B cell (primary cell): ENCODE measurements around the gene GNLY. TPM values are rescaled to one million over a fixed set of nuclear protein-coding genes. Genes with fewer than 3 reads are reported as not detected.

ENCODE experiments used
- ATAC-seq: fragments of 200-7000 bp; cut with Tn5 transposase; one replicate; pipeline ENCODE4 v1.10.0; 2021; ENCODE audit warnings: low read depth, mild to moderate bottlenecking, moderate number of reproducible peaks, moderate library complexity
- CTCF ChIA-PET: fragments of 350-600 bp; sonication (Branson Sonifier 250); formaldehyde crosslinking; loops from one replicate; lab custom pipeline; 2021; ENCODE audit warnings: antibody characterized with exemption, inconsistent platforms; lab: Charles Lee
- POLR2A ChIA-PET: fragments of 350-600 bp; sonication (Branson Sonifier 250); formaldehyde crosslinking; loops from one replicate; lab custom pipeline; 2021; ENCODE audit warnings: antibody characterized with exemption; lab: Charles Lee
- DNase-seq: peaks from one replicate; pipeline ENCODE4 v3.0.0; 2013
- H2AFZ ChIP-seq: 2 replicates; pipeline ENCODE4 v1.6.1; 2012; ENCODE audit warnings: mild to moderate bottlenecking, low read depth, low read length; ENCODE audit not compliant: insufficient read depth, poor library complexity, severe bottlenecking
- H3K27ac ChIP-seq, 2 donors: 1 replicate in 1 of 2; 2 replicates in 1 of 2; pipeline ENCODE4 v1.5.1; 2012 to 2013; ENCODE audit warnings: low read length in 2 of 2, mild to moderate bottlenecking in 2 of 2, moderate library complexity in 1 of 2
- H3K27me3 ChIP-seq, 4 experiments: fragments of 200-600 bp in 1 of 4; sonication (generic) in 1 of 4; replicated peaks in 1 of 4; 1 replicate in 2 of 4; 2 replicates in 2 of 4; pipeline versions ENCODE4 v1.6.1 to v1.7.0; 2013 to 2016; ENCODE audit warnings: low read length in 3 of 4, mild to moderate bottlenecking in 2 of 4, mixed read lengths in 1 of 4, moderate library complexity in 1 of 4; ENCODE audit not compliant: insufficient read depth in 4 of 4, control insufficient read depth in 3 of 4; ENCODE audit errors: control extremely low read depth in 1 of 4
- H3K36me3 ChIP-seq, 2 experiments: replicated peaks in 1 of 2; 1 replicate in 1 of 2; 2 replicates in 1 of 2; pipeline versions ENCODE4 v1.6.1 to v1.7.1; 2013; ENCODE audit warnings: low read length in 1 of 2; ENCODE audit not compliant: insufficient read depth in 2 of 2, control insufficient read depth in 1 of 2; ENCODE audit errors: control extremely low read depth in 1 of 2, extremely low read depth in 1 of 2
- H3K4me1 ChIP-seq, 2 donors: fragments of 200-600 bp in 1 of 2; sonication (generic) in 1 of 2; 1 replicate in 1 of 2; 2 replicates in 1 of 2; pipeline versions ENCODE4 v1.5.1 to v1.6.1; 2013 to 2017; ENCODE audit warnings: low read length in 2 of 2; ENCODE audit not compliant: control insufficient read depth in 2 of 2, insufficient read depth in 2 of 2
- H3K4me2 ChIP-seq: replicated peaks from 2 replicates; pipeline ENCODE3; 2012; ENCODE audit warnings: mild to moderate bottlenecking, low read depth, low read length; ENCODE audit not compliant: poor library complexity, severe bottlenecking
- H3K4me3 ChIP-seq, 5 experiments: fragments of 200-600 bp in 1 of 5; sonication (generic) in 1 of 5; 1 replicate in 3 of 5; 2 replicates in 2 of 5; pipeline versions ENCODE4 v1.5.1 to v1.7.0; 2011 to 2016; ENCODE audit warnings: low read length in 4 of 5, mild to moderate bottlenecking in 4 of 5, low read depth in 2 of 5, control low read depth in 1 of 5, moderate library complexity in 1 of 5; ENCODE audit not compliant: insufficient read depth in 1 of 5; ENCODE audit errors: control extremely low read depth in 1 of 5, extremely low read depth in 1 of 5
- H3K79me2 ChIP-seq: fragments of 200-600 bp; sonication (generic); one replicate; pipeline ENCODE4 v1.6.0; 2016; ENCODE audit warnings: low read length; ENCODE audit not compliant: control insufficient read depth, insufficient read depth
- H3K9ac ChIP-seq: fragments of 200-600 bp; sonication (generic); 2 replicates; pipeline ENCODE4 v1.6.1; 2017; ENCODE audit warnings: mild to moderate bottlenecking, low read length, moderate library complexity
- H3K9me3 ChIP-seq, 3 donors: one replicate each; pipeline versions ENCODE4 v1.6.1 to v1.7.1; 2013; ENCODE audit warnings: low read length in 2 of 3; ENCODE audit not compliant: control insufficient read depth in 2 of 3, insufficient read depth in 1 of 3; ENCODE audit errors: control extremely low read depth in 1 of 3
- H4K20me1 ChIP-seq: 2 replicates; pipeline ENCODE4 v1.6.0; 2012; ENCODE audit warnings: mild to moderate bottlenecking, low read length; ENCODE audit not compliant: insufficient read depth, control insufficient read depth, poor library complexity, severe bottlenecking
- H3K27ac Mint-ChIP-seq: one replicate; pipeline ENCODE4 v1.8.0; 2021; ENCODE audit warnings: mixed read lengths
- H3K27me3 Mint-ChIP-seq: one replicate; pipeline ENCODE4 v1.8.0; 2021; ENCODE audit warnings: mixed read lengths
- H3K4me1 Mint-ChIP-seq: one replicate; pipeline ENCODE4 v1.8.0; 2021; ENCODE audit warnings: mixed read lengths
- H3K4me3 Mint-ChIP-seq: one replicate; pipeline ENCODE4 v1.8.0; 2021; ENCODE audit warnings: mixed read lengths
- H3K9me3 Mint-ChIP-seq: one replicate; pipeline ENCODE4 v1.8.0; 2022; ENCODE audit warnings: mixed read lengths; ENCODE audit not compliant: insufficient read depth
- EZH2 ChIP-seq: IDR thresholded peaks from 2 replicates; pipeline ENCODE4 v1.6.1; 2012; ENCODE audit warnings: borderline replicate concordance, low read depth, mild to moderate bottlenecking, moderate library complexity, low read length; ENCODE audit not compliant: insufficient read depth, poor library complexity, severe bottlenecking
- WGBS: methylation state at CpG from one replicate; pipeline ENCODE4 v1.1.5; 2013; ENCODE audit warnings: missing lambda C conversion rate; ENCODE audit not compliant: insufficient coverage; 5-methylcytosine and 5-hydroxymethylcytosine counted together
- intact Hi-C: fragments of 100-400 bp; cut with micrococcal nuclease; formaldehyde crosslinking; loops from one replicate; pipeline ENCODE4 v1.10.0; 2022
- polyA plus RNA-seq: library from polyadenylated mRNA; depleted of rRNA; stranded (reverse); fragments of >200 nt; gene quantifications from 2 replicates; pipeline ENCODE4 v1.2.3, GENCODE V29; 2012
- total RNA-seq, 2 donors: library from RNA; stranded (reverse); fragments of 120-200 nt in 1 of 2; gene quantifications; 1 replicate in 1 of 2; 2 replicates in 1 of 2; pipeline versions ENCODE4 v1.2.3 to v1.2.4, GENCODE V29; 2013 to 2022
- TF ChIP-seq, protein P1 (sequence below): fragments of 200-600 bp; IDR thresholded peaks from one replicate; pipeline ENCODE4 v1.8.0; 2022; ENCODE audit warnings: antibody characterized with exemption, mild to moderate bottlenecking

GNLY gene
- total and polyA plus RNA-seq, 2 donors (not counting 1 experiment from before 2014, with no cell fraction given), result 3.9 to 4.2 TPM

DNA sequence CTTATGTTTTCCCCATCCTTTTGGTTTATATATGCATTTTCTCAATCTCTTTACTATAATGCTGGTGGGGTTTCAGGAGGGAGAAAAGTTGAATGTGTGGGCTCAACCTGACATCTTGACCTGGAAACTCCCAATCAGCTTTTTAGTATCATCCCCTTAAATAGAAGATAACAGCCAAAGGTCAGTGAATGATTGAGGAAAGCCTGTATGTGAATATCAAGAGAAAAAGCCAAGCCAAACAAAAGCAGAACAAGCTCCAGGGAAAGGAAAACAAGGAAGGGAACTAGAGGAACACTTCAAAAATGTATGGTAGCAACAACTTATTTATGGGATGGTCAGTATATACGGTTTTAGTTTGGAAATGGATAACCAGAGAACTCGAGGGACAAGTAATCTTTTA, 31.3 kb downstream of the GNLY start:
- H3K9me3 ChIP-seq, result no peaks in the 10 kb centered on the region
- no peak overlapping the region for H2AFZ ChIP-seq
- ATAC-seq (no peak), DNase-seq (no peak)
- H3K4me1 ChIP-seq, result peaks cover 3 to 7% of the 10 kb centered on the region in 2 donors
- H3K4me3 Mint-ChIP-seq, result no peak overlapping the region
- H3K27me3 Mint-ChIP-seq, result peaks cover 23% of the 10 kb centered on the region
- POLR2A ChIA-PET, result no interaction called here
- no peak overlapping the region for H3K4me3 ChIP-seq
- H3K9me3 Mint-ChIP-seq, result no peaks in the 10 kb centered on the region
- H3K27ac ChIP-seq, result no peak overlapping the region
- no peaks in the 10 kb centered on the region for H3K4me1 Mint-ChIP-seq
- intact Hi-C loops, result loop anchor here (10.0 kb wide), 1 partner anchor 159 kb away; the partner anchor contains the start of gene ST3GAL5
- H3K9ac ChIP-seq, result no peak overlapping the region
- CTCF ChIA-PET, result interaction anchor here (1.0 to 3.6 kb wide), 6 partner anchors 16 to 355 kb away, joined by 4 to 27 read pairs (median 6); no protein-coding TSS in a partner anchor
- H3K4me2 ChIP-seq, result no peak overlapping the region
- H3K36me3 ChIP-seq, result no peaks in the 10 kb centered on the region
- TF ChIP-seq, protein P1, sequence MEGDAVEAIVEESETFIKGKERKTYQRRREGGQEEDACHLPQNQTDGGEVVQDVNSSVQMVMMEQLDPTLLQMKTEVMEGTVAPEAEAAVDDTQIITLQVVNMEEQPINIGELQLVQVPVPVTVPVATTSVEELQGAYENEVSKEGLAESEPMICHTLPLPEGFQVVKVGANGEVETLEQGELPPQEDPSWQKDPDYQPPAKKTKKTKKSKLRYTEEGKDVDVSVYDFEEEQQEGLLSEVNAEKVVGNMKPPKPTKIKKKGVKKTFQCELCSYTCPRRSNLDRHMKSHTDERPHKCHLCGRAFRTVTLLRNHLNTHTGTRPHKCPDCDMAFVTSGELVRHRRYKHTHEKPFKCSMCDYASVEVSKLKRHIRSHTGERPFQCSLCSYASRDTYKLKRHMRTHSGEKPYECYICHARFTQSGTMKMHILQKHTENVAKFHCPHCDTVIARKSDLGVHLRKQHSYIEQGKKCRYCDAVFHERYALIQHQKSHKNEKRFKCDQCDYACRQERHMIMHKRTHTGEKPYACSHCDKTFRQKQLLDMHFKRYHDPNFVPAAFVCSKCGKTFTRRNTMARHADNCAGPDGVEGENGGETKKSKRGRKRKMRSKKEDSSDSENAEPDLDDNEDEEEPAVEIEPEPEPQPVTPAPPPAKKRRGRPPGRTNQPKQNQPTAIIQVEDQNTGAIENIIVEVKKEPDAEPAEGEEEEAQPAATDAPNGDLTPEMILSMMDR, result no peak
- TF ChIP-seq EZH2, result no peak
- no peaks in the 10 kb centered on the region for H3K79me2 ChIP-seq
- no peaks in the 10 kb centered on the region for H4K20me1 ChIP-seq
- H3K27ac Mint-ChIP-seq, result no peak overlapping the region
- WGBS, result no CpG with 5 or more reads among the region's 2 CpGs
- H3K27me3 ChIP-seq, result peaks cover 0 to 11% (median 3%) of the 10 kb centered on the region in 4 experiments

DNA sequence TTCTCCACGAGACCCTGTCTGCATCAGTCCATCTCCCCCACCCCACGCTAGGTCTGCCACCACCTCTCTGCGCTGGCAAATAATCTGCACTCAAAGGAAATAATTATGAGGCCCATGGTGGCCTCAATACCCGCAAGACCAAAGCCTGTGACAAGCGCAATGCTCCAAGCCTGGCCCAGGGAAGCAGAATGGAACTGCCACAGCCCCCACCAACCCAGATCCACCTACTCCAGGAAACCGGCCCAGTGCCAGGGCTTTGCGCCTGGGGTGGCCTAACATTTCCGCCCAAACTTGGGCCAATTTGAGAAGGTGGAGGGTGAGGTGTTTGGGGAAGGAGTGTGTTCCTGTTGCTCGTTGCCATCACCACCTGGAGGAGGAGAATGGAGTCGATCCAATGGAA, 33.6 kb downstream of the GNLY start:
- TF ChIP-seq, protein P1, result no peak
- TF ChIP-seq EZH2, result no peak
- peaks cover 3 to 7% of the 10 kb centered on the region in 2 donors for H3K4me1 ChIP-seq
- CTCF ChIA-PET, result interaction anchor here (1.1 to 3.6 kb wide), 4 partner anchors 18 to 352 kb away, joined by 3 to 27 read pairs (median 8); no protein-coding TSS in a partner anchor
- Mint-ChIP-seq H3K27me3 (peaks cover 23% of the 10 kb centered on the region), H3K4me1 (no peaks in the 10 kb centered on the region), H3K9me3 (no peaks in the 10 kb centered on the region), H3K27ac (no peak overlapping the region), H3K4me3 (no peak overlapping the region)
- no peak overlapping the region for H3K4me2 ChIP-seq
- no peaks in the 10 kb centered on the region for H3K36me3 ChIP-seq
- ATAC-seq (no peak), DNase-seq (no peak)
- POLR2A ChIA-PET, result no interaction called here
- no peak overlapping the region for H3K4me3 ChIP-seq
- H3K79me2 ChIP-seq, result no peaks in the 10 kb centered on the region
- H3K9me3 ChIP-seq, result no peaks in the 10 kb centered on the region
- WGBS, result 91% methylated on average over 5 of the region's 10 CpGs
- intact Hi-C loops, result loop anchor here (10.0 kb wide), 1 partner anchor 157 kb away; the partner anchor contains the start of gene ST3GAL5
- no peak overlapping the region for H3K9ac ChIP-seq
- H3K27ac ChIP-seq, result no peak overlapping the region
- H4K20me1 ChIP-seq, result no peaks in the 10 kb centered on the region
- no peak overlapping the region for H2AFZ ChIP-seq
- H3K27me3 ChIP-seq, result peaks cover 0 to 10% (median 3%) of the 10 kb centered on the region in 4 experiments
